GM23248 (cell line): ENCODE data around the gene ALDH7A1.

Source experiments
- EZH2 ChIP-seq: fragments of 200-600 bp; sonication (generic); IDR thresholded peaks from 2 replicates; pipeline ENCODE4 v1.6.1; 2018; ENCODE audit warnings: antibody characterized with exemption, mild to moderate bottlenecking; ENCODE audit not compliant: insufficient read depth, poor library complexity, severe bottlenecking
- EZH2phosphoT487 ChIP-seq: fragments of 200-600 bp; sonication (generic); IDR thresholded peaks from 2 replicates; pipeline ENCODE4 v1.6.1; 2018; ENCODE audit warnings: antibody characterized with exemption, moderate library complexity, mild to moderate bottlenecking, low read depth; ENCODE audit not compliant: insufficient read depth

DNA sequence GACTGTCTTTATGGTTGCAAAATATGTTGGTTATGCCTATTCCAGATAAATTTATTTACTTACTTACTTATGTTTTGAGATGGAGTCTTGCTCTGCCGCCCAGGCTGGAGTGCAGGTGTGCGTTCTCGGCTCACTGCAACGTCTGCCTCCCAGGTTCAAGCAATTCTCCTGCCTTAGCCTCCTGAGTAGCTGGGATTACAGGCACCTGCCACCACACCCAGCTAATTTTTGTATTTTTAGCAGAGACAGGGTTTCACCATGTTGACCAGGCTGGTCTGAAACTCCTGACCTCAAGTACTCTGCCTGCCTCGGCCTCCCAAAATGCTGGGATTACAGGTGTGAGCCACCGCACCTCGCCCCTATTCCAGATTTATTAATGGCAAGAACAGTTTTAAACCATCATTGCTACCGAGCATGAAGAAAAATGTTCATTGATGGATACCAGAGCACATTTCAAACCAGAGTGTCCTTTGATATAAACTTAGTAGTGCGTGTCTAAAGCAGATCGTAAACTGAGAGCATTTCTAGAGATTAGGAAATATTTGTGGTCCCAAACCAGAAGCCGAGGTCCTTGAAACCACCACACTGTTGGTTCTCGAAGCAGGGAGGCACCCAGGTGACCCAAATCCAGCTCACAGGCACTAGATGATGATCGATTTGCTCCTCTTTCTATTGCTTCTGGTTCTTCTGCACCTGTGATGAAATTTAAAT, 86.6 kb downstream of the ALDH7A1 start:
- TF ChIP-seq EZH2 (no peak), EZH2phosphoT487 (no peak)
